Peyer's patch (tissue), 4 donors: Measurements from ENCODE around the gene RECK. TPM values are rescaled to one million over a fixed set of nuclear protein-coding genes. Genes with fewer than 3 reads are reported as not detected.

Experiments
- DNase-seq, 3 donors: peaks; one replicate each; pipeline ENCODE4 v3.0.0-alpha.2; 2017 to 2019
- H3K27ac ChIP-seq, 4 donors: fragments of 200-600 bp; sonication (generic); one replicate each; pipeline ENCODE4 v1.5.1; 2016 to 2019
- H3K27me3 ChIP-seq, 2 donors: fragments of 200-600 bp; sonication (generic); one replicate each; pipeline ENCODE4 v1.5.1; 2019
- H3K36me3 ChIP-seq, 3 donors: fragments of 200-600 bp; sonication (generic); one replicate each; pipeline ENCODE4 v1.5.1; 2016 to 2019
- H3K4me1 ChIP-seq, 4 donors: fragments of 200-600 bp; sonication (generic); one replicate each; pipeline ENCODE4 v1.5.1; 2016 to 2019
- H3K4me3 ChIP-seq, 4 donors: fragments of 200-600 bp; sonication (generic); 1 replicate in 3 of 4; 2 replicates in 1 of 4; pipeline ENCODE4 v1.5.1; 2016 to 2019; ENCODE audit warnings: mild to moderate bottlenecking in 1 of 4
- H3K9me3 ChIP-seq, 4 donors: fragments of 200-600 bp; sonication (generic); one replicate each; pipeline ENCODE4 v1.5.1; 2016 to 2019; ENCODE audit warnings: mild to moderate bottlenecking in 1 of 4
- POLR2A ChIP-seq, 2 donors: fragments of 450-650 bp; IDR thresholded peaks; one replicate each; pipeline ENCODE4 v1.5.1; 2017; ENCODE audit warnings: antibody characterized with exemption in 2 of 2, mild to moderate bottlenecking in 2 of 2, moderate library complexity in 2 of 2
- total RNA-seq, 4 donors: library from RNA; depleted of rRNA; stranded (reverse); fragments of >200 nt; gene quantifications; one replicate each; pipeline ENCODE4 v1.1.0, GENCODE V29; 2016
- TF ChIP-seq, protein P1 (sequence below), 6 experiments: fragments of 450-650 bp in 4 of 6; fragments of 200-600 bp in 2 of 6; sonication (generic) in 1 of 6; IDR thresholded peaks; one replicate each; pipeline ENCODE4 v1.5.1; 2017 to 2019; ENCODE audit warnings: antibody characterized with exemption in 6 of 6, mild to moderate bottlenecking in 3 of 6, moderate library complexity in 1 of 6

Gene RECK
- total RNA-seq, 4 donors from 2014 or later: 1.9 to 8.3 (median 5.9) TPM

DNA sequence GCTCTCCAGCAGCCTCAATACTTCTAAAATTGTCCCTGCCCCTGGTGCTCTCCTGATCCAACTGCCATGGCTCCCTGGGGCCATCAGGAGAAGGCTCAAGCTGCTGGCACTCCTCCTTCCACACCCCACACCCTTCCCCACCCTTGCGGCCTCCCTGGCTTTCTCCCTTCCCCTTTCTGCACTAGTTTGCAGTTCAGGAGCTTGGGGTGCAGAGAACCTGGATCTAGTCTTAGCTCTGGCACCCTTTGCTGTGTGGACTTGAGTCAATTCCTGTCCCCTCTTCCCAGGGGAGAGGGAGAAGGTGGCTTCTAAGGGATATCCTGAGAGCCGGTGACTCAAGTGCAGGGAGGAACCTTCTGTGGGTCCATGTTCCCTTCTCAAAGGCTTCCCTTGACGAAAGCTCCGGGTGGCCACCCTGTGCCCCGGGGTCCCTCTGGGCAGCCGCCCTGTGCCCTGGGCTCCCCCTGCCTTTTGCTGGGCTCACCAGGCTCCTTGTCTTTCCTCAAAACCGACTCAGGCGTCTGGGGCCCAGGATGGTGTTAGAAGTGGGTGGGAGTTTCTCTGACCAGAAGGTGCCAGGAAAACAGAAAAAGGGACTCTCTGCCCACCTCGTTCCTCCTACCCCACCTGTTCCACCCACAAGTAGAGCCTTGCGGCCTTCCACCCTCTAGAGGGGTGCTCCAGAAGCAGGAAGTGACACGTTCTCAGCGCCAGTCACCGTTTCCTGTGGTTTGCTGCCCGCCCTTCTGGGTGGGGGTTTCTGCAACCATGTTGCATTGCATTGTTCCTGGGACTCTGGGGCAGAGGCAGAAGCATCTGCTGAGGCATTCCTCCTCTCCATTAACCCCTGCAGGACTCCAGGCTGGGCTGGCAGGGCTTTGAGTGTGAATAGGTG, 114.8 kb downstream of the RECK start:
- no peaks in the 10 kb centered on the region for H3K9me3 ChIP-seq
- no peak for TF ChIP-seq POLR2A (IDR thresholded peaks at IDR 0.05)
- TF ChIP-seq, protein P1, sequence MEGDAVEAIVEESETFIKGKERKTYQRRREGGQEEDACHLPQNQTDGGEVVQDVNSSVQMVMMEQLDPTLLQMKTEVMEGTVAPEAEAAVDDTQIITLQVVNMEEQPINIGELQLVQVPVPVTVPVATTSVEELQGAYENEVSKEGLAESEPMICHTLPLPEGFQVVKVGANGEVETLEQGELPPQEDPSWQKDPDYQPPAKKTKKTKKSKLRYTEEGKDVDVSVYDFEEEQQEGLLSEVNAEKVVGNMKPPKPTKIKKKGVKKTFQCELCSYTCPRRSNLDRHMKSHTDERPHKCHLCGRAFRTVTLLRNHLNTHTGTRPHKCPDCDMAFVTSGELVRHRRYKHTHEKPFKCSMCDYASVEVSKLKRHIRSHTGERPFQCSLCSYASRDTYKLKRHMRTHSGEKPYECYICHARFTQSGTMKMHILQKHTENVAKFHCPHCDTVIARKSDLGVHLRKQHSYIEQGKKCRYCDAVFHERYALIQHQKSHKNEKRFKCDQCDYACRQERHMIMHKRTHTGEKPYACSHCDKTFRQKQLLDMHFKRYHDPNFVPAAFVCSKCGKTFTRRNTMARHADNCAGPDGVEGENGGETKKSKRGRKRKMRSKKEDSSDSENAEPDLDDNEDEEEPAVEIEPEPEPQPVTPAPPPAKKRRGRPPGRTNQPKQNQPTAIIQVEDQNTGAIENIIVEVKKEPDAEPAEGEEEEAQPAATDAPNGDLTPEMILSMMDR (IDR thresholded peaks at IDR 0.05): no peak
- H3K27ac ChIP-seq: peak overlapping the region; percentile 63 to 88 (median 80)
- peak in 2 of 3 donors; percentile 88 to 94 for DNase-seq
- H3K4me3 ChIP-seq: peak overlapping the region in 1 of 4 donors; percentile 10
- H3K36me3 ChIP-seq: peaks cover 0 to 7% (median 0%) of the 10 kb centered on the region in 3 donors
- peaks cover 0 to 60% (median 36%) of the 10 kb centered on the region in 4 donors for H3K4me1 ChIP-seq
- no peaks in the 10 kb centered on the region for H3K27me3 ChIP-seq

DNA sequence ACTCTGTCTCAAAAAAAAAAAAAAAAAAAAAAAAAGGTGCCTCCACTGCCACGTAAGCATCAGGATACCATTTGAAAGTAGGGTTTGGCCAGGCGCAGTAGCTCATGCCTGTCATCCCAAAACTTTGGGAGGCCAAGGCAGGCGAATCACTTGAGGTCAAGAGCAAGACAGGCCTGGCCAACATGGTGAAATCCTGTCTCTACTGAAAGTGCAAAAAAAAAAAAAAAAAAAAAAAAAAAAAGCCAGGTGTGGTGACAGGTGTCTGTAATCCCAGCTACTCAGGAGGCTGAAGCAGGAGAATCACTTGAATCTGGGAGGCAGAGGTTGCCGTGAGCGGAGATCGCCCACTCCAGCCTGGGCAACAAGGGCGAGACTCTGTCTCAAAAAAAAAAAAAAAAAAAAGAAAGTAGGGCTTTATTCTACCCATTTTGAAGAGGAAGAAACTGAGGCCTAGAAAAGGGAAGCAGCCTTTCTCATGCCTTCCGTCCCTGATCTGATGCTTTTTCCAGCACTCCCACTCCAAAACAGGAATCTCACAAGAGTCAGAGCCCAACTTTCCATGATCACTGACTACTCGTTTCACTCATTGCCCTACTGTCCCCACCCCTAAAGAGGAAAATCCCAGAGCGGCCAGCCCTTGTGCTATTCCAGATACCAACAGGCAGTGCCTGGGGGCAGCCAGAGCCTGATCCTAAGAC, 116.2 kb downstream of the RECK start:
- Histone ChIP-seq H3K36me3 (peaks cover 0 to 14% (median 0%) of the 10 kb centered on the region in 3 donors), H3K27ac (peak overlapping the region in 3 of 4 donors; percentile 35 to 81 (median 74)), H3K4me3 (no peak overlapping the region), H3K27me3 (no peaks in the 10 kb centered on the region), H3K9me3 (no peaks in the 10 kb centered on the region), H3K4me1 (peaks cover 0 to 50% (median 35%) of the 10 kb centered on the region in 4 donors)
- no peak for DNase-seq
- no peak for TF ChIP-seq POLR2A (IDR thresholded peaks at IDR 0.05)
- TF ChIP-seq, protein P1 (IDR thresholded peaks at IDR 0.05): no peak

DNA sequence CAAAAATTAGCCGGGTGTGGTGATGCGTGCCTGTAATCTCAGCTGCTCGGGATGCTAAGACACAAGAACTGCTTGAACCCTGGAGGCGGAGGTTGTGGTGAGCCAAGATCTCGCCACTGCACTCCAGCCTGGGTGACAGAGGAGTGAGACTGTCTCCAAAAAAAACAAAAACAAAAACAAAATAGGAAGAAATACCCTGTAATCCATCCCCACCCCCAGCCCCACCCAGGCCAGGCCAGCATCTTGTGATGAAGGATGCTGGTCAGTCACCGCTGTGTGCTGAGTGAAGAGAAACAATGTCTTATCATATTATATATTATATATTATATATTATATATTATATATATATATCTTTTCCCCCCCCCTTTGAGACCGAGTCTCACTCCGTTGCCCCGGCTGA, 117.0 kb downstream of the RECK start:
- no peak for DNase-seq
- H3K27ac ChIP-seq: peak overlapping the region in 3 of 4 donors; percentile 35 to 81 (median 74)
- peaks cover 0 to 44% (median 26%) of the 10 kb centered on the region in 4 donors for H3K4me1 ChIP-seq
- H3K36me3 ChIP-seq: peaks cover 0 to 14% (median 0%) of the 10 kb centered on the region in 3 donors
- H3K27me3 ChIP-seq: no peaks in the 10 kb centered on the region
- no peak overlapping the region for H3K4me3 ChIP-seq
- TF ChIP-seq, protein P1 (IDR thresholded peaks at IDR 0.05): no peak
- TF ChIP-seq POLR2A (IDR thresholded peaks at IDR 0.05): no peak
- H3K9me3 ChIP-seq: no peaks in the 10 kb centered on the region

DNA sequence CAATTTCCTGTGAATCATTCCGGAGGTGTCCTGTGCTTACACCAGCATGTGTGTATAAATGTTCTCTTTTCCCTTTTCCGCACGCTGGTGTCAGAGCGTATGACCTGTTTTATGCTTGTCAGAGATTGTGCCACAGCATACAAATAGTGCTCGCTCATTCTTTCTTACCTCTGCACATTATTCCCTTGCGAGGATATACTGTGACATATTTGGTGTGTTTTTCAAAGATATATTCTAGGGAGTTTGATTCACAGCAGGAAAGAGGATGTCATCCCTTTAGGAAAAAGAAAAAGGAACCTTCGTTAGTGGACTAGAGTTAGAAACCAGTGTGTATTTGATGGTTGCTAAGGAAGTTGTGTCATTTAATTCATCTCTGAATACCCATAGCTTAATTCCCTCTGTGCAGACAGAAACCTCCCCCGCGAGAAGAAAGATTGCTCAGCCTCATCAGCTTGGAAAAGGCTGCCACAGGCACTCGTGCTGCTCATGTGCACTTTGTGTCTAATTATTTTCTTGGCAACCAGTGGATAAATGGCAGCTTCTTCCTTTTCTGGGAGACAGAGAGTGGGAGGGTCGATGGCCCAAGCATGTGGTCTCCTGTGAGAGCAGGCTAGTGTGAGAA, 117.7 kb downstream of the RECK start:
- TF ChIP-seq, protein P1 (IDR thresholded peaks at IDR 0.05): no peak
- TF ChIP-seq POLR2A (IDR thresholded peaks at IDR 0.05): no peak
- no peaks in the 10 kb centered on the region for H3K9me3 ChIP-seq
- no peaks in the 10 kb centered on the region for H3K27me3 ChIP-seq
- peak overlapping the region; percentile 7 to 81 (median 59) for H3K27ac ChIP-seq
- H3K4me3 ChIP-seq: no peak overlapping the region
- peaks cover 0 to 14% (median 0%) of the 10 kb centered on the region in 3 donors for H3K36me3 ChIP-seq
- peaks cover 0 to 38% (median 19%) of the 10 kb centered on the region in 4 donors for H3K4me1 ChIP-seq
- DNase-seq: peak in 1 of 3 donors; percentile 61

DNA sequence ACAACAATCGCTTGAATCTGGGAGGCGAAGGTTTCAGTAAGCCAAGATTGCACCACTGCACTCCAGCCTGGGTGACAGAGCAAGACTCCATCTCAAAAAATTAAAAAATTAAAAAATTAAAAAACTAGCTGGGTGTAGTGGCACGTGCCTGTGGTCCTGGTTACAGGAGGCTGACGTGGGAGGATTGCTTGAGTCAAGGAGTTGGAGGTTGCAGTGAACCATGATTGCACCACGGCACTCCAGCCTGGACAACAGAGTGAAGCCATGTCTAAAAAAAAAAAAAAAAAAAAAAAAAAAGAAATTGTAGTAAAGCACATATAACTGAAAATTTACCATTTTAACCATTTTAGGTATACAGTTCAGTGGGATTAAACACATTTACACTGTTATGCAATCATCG, 119.4 kb downstream of the RECK start:
- Histone ChIP-seq H3K27me3 (no peaks in the 10 kb centered on the region), H3K4me1 (peaks cover 0 to 22% (median 14%) of the 10 kb centered on the region in 4 donors), H3K9me3 (no peaks in the 10 kb centered on the region), H3K36me3 (peaks cover 0 to 14% (median 0%) of the 10 kb centered on the region in 3 donors), H3K27ac (peak overlapping the region in 1 of 4 donors; percentile 8), H3K4me3 (no peak overlapping the region)
- no peak for TF ChIP-seq POLR2A (IDR thresholded peaks at IDR 0.05)
- TF ChIP-seq, protein P1 (IDR thresholded peaks at IDR 0.05): no peak
- DNase-seq: no peak
